ENCODE results near the gene LGALS9. TPM values are rescaled to one million over a fixed set of nuclear protein-coding genes. Genes with fewer than 3 reads are reported as not detected.

LGALS9 gene
- total and polyA plus RNA-seq, 2 donors (not counting 1 experiment from before 2014, with no cell fraction given): 65.9 to 197 TPM

GRCh38 chr17:27657620-27658019, 26.6 kb downstream of the LGALS9 start:
- CTCF ChIA-PET: interaction anchor here (14.5 kb wide), 1 partner anchor 53 kb away, joined by 395 read pairs; no protein-coding TSS in a partner anchor
- no peak overlapping the region for H3K9ac ChIP-seq (ENCODE audit: low read length)
- H3K4me2 ChIP-seq (replicated peaks; ENCODE audit: low read depth, low read length, poor library complexity, severe bottlenecking): no peak overlapping the region
- no peaks in the 10 kb centered on the region for H3K9me3 ChIP-seq (ENCODE audit: control extremely low read depth in 1 of 3, control insufficient read depth in 2 of 3, insufficient read depth in 1 of 3, low read length in 2 of 3)
- no peaks in the 10 kb centered on the region for H3K9me3 Mint-ChIP-seq (ENCODE audit: insufficient read depth)
- POLR2A ChIA-PET: no interaction called here
- H3K4me1 ChIP-seq (ENCODE audit: control insufficient read depth in 2 of 2, insufficient read depth in 2 of 2, low read length in 2 of 2): peaks cover 3 to 5% of the 10 kb centered on the region in 2 donors
- no peak overlapping the region for H2AFZ ChIP-seq (ENCODE audit: insufficient read depth, low read depth, low read length, poor library complexity, severe bottlenecking)
- no peaks in the 10 kb centered on the region for H3K79me2 ChIP-seq (ENCODE audit: control insufficient read depth, insufficient read depth, low read length)
- no peak for TF ChIP-seq EZH2 (IDR thresholded peaks at IDR 0.05; ENCODE audit: borderline replicate concordance, insufficient read depth, low read depth, low read length, poor library complexity, severe bottlenecking)
- no peak for TF ChIP-seq CTCF (IDR thresholded peaks at IDR 0.05)
- DNase-seq: no peak
- no peak overlapping the region for H3K27ac Mint-ChIP-seq
- H3K36me3 ChIP-seq (replicated peaks in 1 of 2; ENCODE audit: control extremely low read depth in 1 of 2, control insufficient read depth in 1 of 2, extremely low read depth in 1 of 2, insufficient read depth in 2 of 2, low read length in 1 of 2): no peaks in the 10 kb centered on the region
- no peaks in the 10 kb centered on the region for H3K27me3 Mint-ChIP-seq
- no peak for ATAC-seq (ENCODE audit: low read depth)
- peaks cover 6% of the 10 kb centered on the region for H3K4me1 Mint-ChIP-seq
- intact Hi-C loops (cut with micrococcal nuclease): no loop called here
- no peak overlapping the region for H3K4me3 Mint-ChIP-seq
- no peak overlapping the region for H3K27ac ChIP-seq (ENCODE audit: low read length in 2 of 2)
- H4K20me1 ChIP-seq (ENCODE audit: control insufficient read depth, insufficient read depth, low read length, poor library complexity, severe bottlenecking): no peaks in the 10 kb centered on the region
- no peaks in the 10 kb centered on the region for H3K27me3 ChIP-seq (replicated peaks in 1 of 4; ENCODE audit: control extremely low read depth in 1 of 4, control insufficient read depth in 3 of 4, insufficient read depth in 4 of 4, low read length in 3 of 4)
- no peak overlapping the region for H3K4me3 ChIP-seq (ENCODE audit: control extremely low read depth in 1 of 5, extremely low read depth in 1 of 5, insufficient read depth in 1 of 5, low read depth in 2 of 5, low read length in 4 of 5)
- 41% methylated on average over 3 of the region's 5 CpGs for WGBS (ENCODE audit: insufficient coverage)

- no peak overlapping the region for H3K4me3 ChIP-seq (ENCODE audit: control extremely low read depth in 1 of 5, extremely low read depth in 1 of 5, insufficient read depth in 1 of 5, low read depth in 2 of 5, low read length in 4 of 5)
- Mint-ChIP-seq H3K4me1 (peaks cover 2% of the 10 kb centered on the region), H3K9me3 (ENCODE audit: insufficient read depth) (no peaks in the 10 kb centered on the region), H3K4me3 (no peak overlapping the region), H3K27ac (no peak overlapping the region), H3K27me3 (no peaks in the 10 kb centered on the region)
- no peaks in the 10 kb centered on the region for H3K27me3 ChIP-seq (replicated peaks in 1 of 4; ENCODE audit: control extremely low read depth in 1 of 4, control insufficient read depth in 3 of 4, insufficient read depth in 4 of 4, low read length in 3 of 4)
- TF ChIP-seq CTCF (IDR thresholded peaks at IDR 0.05) (no peak), EZH2 (IDR thresholded peaks at IDR 0.05; ENCODE audit: borderline replicate concordance, insufficient read depth, low read depth, low read length, poor library complexity, severe bottlenecking) (no peak)
- peaks cover 0 to under 1% of the 10 kb centered on the region in 2 donors for H3K4me1 ChIP-seq (ENCODE audit: control insufficient read depth in 2 of 2, insufficient read depth in 2 of 2, low read length in 2 of 2)
- no peak overlapping the region for H3K9ac ChIP-seq (ENCODE audit: low read length)
- CTCF ChIA-PET: interaction anchor here (1.1 kb wide), 1 partner anchor 9 kb away, joined by 3 read pairs; no protein-coding TSS in a partner anchor
- H3K36me3 ChIP-seq (replicated peaks in 1 of 2; ENCODE audit: control extremely low read depth in 1 of 2, control insufficient read depth in 1 of 2, extremely low read depth in 1 of 2, insufficient read depth in 2 of 2, low read length in 1 of 2): no peaks in the 10 kb centered on the region
- POLR2A ChIA-PET: no interaction called here
- H3K9me3 ChIP-seq (ENCODE audit: control extremely low read depth in 1 of 3, control insufficient read depth in 2 of 3, insufficient read depth in 1 of 3, low read length in 2 of 3): no peaks in the 10 kb centered on the region
- H3K79me2 ChIP-seq (ENCODE audit: control insufficient read depth, insufficient read depth, low read length): no peaks in the 10 kb centered on the region
- intact Hi-C loops (cut with micrococcal nuclease): no loop called here
- DNase-seq (no peak), ATAC-seq (ENCODE audit: low read depth) (no peak)
- WGBS (ENCODE audit: insufficient coverage): 74% methylated on average over 3 of the region's 6 CpGs
- H2AFZ ChIP-seq (ENCODE audit: insufficient read depth, low read depth, low read length, poor library complexity, severe bottlenecking): no peak overlapping the region
- H3K4me2 ChIP-seq (replicated peaks; ENCODE audit: low read depth, low read length, poor library complexity, severe bottlenecking): no peak overlapping the region
- H4K20me1 ChIP-seq (ENCODE audit: control insufficient read depth, insufficient read depth, low read length, poor library complexity, severe bottlenecking): no peaks in the 10 kb centered on the region
- no peak overlapping the region for H3K27ac ChIP-seq (ENCODE audit: low read length in 2 of 2)
Measured at GRCh38 chr17:27659683-27660082, 28.7 kb downstream of the LGALS9 start.
